NCI-H1048 (cell line): ENCODE measurements around the gene VPS35.
"Not testable (repeated sequence)": the region's sequence is repeated elsewhere in the genome, so short reads cannot be mapped to it uniquely, and the experiment has no call there.

Source experiments
- DNase-seq: peaks from one replicate; lab custom pipeline; 2025; lab: John Stamatoyannopoulos, UW

The VPS35 gene

DNA sequence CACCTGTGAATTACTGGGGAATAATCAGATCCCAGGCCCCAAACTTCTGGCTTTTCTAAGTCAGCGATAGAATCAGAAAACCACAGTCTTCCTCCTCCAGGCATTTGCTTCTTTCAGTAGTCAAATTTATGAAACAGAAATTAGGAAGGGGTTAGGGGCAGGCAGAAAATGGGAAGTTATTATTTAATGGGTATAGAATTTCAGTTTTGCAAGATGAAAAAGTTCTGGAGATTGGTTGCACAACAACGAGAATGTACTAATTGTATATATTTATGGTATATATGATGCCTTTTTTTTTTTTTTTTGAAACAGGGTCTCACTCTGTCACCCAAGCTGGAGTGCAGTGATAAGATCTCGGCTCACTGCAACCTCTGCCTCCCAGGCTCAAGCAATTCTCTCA is 23.9 kb upstream of the VPS35 start:
- no peak for DNase-seq

DNA sequence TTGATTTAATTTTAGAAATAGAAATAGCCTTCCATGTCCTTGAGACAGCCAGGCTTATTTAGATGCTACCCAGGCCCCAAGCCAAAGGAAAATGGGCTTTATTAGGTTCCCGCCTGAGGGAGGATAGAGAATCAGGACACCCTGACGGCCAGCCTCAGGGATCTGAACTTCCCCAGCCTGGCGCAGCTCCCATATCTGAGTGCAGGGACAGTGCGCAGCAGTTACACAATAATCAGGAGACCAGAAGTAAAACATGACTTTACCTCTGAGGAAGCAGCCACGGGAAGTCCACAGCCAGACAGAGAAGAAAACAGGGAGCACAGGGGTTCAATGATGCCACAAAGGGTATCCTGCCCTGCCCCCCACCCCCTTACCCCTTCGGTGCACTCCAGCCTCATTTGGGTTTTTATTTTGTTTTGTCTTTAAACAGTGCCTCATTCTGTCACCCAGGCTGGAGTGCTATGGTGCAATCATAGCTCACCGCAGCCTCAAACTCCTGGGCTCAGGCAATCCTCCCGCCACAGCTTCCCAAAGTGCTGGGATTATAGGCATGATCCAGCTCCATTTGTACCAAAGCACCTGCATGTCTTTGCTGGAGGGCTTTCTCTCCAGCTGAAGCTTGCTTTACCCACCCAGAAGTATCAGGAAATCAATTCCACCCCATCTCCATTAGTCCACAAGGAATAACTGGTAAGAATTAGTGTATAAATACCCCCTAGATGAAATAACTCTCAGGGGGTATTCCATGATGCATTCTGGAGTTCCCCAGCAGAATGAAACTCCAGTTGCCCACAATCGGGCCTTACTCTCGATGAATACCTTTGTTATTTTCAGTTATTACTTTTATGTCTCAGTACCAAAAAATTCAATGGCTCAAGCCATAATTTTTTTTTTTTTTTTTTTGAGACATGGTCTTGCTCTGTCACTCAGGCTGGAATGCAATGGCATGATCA is 22.4 kb upstream of the VPS35 start:
- DNase-seq, result no peak

DNA sequence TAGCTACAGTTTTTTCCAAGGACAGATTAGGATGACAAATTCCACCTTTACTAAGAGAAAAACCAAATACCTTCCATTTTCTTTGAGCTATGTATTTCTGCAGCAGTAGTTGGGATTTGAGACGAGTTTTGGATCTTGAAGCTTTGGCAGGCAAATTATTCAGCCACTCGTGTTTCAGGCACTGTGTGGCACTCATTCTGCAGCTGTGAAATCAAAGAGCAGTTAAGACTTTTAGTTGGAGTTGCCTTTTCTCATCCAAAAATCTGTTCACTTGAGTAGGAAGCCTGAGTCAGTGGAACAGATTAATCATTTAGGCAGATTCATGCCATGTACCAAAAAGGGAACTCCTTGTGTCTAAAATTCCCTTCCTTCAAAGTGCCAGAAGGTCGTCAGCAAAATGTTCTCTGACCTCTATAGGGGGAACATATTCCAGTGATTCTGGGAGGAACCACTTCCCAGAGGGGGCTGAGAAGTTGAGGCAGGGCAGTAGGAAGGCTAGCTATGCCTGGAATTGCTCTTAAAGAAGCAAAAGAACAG is 20.6 kb upstream of the VPS35 start:
- DNase-seq, result no peak

DNA sequence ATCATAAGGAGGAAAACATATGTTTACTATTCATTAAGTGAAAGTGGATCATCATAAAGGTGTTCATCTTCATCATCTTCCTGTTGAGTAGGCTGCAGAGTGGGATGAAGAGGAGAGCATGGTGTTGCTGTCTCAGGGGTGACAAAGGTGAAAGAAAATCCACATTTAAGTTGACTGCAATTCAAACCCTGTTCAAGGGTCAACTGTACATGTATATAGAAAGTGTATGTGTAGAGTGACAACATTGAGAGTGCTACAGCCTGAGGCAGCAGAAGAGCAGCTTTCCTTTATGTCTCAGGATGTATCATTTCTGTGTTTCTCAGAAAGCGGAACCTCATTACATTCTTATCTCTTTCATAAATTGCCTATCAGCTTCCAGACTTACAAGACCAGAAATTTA is 17.7 kb upstream of the VPS35 start:
- DNase-seq, result no peak

DNA sequence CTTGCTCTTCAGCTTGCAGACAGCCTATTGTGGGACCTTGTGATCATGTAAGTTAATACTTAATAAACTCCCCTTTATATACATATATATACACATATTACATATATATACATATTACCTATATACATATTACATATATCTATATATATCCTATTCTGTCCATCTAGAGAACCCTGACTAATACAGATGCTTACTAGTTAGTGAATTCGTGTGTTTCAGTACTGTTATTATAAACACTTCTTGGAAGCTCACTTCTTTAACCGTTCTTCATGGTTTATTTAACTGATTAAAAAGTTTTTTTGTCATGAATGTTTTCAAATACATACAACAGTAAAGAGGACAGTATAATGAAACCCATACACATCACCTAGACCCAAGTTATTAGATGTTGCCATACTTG is 13.1 kb upstream of the VPS35 start:
- DNase-seq, result no peak

DNA sequence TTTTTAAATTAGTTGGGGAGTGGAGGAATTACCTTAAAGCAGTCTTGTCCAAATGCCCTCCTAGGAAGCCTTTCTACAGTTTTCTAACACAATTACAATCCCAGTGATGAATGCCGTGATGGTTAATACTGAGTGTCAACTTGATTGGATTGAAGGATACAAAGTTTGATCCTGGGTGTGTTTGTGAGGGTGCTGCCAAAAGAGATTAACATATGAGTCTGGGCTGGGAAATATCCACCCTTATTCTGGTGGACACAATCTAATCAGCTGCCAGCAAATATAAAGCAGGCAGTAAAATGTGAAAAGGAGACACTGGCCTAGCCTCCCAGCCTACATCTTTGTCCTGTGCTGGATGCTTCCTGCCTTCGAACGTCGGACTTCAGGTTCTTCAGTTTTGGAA is 12.6 kb upstream of the VPS35 start:
- no peak for DNase-seq

DNA sequence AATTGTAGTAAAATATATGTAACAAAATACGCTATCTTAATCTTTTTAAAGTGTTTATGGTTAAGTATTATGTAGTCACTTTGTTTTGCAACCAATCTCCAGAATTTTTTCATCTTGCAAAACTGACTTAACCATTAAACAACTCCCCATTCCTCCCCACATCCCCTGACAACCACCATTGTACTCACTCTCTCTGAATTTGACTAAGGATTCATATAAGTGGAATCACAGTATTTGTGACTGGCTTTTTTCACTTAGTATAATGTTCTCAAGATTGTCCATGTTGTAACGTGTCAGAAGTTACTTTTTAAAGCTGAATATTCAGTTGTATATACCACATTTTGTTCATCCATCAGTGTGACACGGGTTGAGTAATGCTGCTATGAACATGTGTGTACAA is 11.1 kb upstream of the VPS35 start:
- DNase-seq, result no peak

DNA sequence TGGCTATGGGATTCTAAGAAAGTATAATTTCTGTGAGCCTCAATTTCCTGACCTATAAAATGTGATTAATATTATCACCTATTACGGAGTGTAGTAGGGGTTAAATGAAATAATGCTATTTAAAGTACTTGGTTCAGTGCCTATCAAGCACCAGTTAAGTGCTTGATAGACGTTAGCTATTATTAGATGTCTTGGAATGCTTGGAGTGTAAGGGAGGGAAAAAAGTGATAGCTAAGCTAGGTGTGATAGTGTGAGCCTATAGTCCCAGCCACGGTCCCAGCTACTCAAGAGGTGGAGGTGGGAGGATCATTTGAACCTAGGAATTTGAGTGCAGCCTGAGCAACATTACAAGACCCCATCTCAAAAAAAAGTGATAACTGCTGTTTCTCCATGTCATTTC is 8.0 kb upstream of the VPS35 start:
- DNase-seq, result no peak

DNA sequence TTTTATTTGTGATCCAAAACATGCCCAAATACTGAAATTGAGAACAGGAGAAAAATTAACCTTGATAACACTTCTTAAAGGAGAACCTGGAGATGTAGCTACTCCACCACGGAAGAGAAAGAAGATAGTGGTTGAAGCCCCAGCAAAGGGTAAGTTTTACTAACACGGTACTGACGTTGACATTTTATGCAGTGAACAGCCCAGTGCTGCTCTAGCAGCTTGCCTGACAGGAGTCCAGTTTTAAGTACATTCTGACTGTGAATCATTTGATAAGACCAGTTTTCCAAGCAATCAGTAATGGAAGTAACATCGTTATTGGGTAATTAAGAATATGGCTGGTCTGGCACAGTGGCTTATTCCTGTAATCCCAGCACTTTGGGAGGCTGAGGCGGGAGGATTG is 7.0 kb upstream of the VPS35 start:
- no peak for DNase-seq

DNA sequence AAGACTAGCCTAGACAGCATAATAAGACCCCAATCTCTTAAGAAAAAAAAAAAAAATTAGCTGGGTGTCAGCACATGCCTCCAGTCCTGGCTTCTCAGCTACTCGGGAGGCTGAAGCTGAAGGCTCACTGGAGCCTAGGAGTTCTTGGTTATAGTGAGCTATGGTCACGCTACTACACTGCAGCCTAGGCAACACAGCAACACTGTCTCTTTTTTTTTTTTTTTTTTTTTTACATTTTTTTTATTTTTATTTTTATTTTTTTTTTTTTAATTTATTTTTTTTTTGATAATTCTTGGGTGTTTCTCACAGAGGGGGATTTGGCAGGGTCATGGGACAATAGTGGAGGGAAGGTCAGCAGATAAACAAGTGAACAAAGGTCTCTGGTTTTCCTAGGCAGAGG is 4.6 kb upstream of the VPS35 start:
- no peak for DNase-seq

DNA sequence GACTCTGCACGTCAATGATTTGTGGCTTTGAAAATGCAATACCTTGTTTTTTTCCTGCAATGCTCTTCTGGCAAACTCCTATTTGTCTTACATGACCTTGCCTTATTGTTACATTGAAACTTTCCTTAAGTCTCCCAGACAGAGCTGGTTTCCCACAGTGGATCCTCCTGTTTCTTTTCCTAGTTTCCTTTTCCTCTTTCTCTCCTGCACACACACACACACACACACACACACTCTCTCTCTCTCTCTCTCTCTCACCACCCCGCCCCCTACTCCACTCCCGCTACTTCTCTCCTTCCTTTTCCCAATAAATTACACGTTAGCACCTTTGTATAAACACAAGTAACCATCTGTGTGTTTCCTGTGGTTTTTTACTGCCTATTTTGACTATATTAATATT is 2.7 kb upstream of the VPS35 start:
- DNase-seq, result no peak

DNA sequence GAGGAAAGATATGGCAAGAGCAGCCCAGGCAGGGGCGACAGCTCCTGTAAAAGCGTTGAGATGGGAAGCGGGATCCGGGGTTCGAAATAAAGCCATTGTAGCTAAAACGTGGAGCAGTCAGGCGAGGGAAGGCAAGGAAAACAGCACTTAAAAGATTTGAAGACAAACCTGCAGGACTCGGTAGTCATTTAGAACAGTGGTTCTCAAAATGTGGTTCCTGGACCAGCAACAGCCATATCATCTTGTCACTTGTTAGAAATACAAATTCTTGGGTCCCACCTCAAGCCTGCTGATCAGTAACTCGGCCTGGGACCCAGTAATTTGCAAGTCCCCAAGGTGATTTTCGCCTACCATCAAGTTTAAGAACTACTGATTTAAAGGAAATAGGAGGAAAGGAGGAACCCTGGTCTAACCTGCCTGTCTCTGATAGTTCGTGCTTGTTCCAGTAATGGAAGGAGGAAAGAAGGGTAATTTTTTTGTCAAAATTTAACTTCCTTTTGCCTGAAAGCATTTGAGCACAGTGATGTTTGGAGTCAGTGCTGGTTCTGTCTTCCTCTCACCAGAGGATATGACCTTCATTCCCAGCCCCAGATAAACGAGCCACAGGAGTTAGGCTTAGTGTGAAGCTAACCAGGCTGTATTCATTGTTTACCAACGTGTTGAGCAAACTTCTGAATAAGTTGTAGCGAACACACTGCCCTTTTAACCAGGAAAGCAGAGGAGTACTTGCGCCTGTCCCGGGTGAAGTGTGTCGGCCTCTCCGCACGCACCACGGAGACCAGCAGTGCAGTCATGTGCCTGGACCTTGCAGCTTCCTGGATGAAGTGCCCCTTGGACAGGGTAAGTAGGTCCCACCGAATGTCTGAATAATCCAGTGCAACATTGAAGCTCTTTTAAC is 1.6 kb upstream of the VPS35 start:
- no peak for DNase-seq

DNA sequence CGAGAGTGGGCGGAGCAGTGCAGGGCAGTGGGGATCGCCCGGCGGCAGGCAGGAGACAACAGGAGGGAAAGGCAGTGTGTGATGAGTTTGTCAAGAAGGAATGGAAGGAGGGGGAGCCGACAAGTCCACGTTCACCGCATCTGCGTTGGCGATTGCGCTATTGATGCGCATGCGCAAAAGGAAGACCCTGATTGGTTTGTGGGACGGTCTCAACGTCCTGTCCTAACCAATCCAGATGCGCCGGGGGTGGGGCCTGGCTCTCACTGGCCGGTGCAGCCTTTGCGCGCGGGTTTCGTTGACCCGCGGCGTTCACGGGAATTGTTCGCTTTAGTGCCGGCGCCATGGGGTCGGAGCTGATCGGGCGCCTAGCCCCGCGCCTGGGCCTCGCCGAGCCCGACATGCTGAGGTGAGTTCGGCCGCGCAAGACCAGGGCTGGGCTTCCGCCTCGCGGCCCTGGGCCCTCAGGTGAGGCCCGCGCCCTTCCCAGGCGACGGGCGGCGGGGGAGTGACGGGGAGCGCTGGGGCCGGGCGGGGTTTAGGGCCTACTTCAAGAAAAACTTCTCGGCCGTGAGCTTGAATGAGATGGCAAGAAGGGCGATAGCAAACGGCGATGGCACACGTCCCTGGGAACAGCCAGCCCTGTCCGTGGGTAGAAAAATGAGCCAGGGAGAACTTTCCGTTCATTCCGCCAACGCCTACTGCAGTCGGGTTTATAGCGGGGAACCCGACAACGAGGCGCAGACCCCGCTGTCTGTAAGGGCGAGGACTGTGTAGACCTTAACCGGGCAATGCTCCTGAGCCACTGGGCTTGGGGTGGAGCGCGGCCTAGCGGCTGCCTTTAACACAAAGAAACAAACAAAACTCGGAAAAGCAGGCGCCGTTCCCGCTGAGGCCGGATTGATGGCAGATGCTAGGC is 645 bp upstream of the VPS35 start, which contains the start of gene ORC6:
TSS of gene ORC6 (plus strand) at position 295 of the 916 bp plus-strand sequence. CDS start at position 342, 47 bp downstream.
- peak; percentile 57 for DNase-seq

DNA sequence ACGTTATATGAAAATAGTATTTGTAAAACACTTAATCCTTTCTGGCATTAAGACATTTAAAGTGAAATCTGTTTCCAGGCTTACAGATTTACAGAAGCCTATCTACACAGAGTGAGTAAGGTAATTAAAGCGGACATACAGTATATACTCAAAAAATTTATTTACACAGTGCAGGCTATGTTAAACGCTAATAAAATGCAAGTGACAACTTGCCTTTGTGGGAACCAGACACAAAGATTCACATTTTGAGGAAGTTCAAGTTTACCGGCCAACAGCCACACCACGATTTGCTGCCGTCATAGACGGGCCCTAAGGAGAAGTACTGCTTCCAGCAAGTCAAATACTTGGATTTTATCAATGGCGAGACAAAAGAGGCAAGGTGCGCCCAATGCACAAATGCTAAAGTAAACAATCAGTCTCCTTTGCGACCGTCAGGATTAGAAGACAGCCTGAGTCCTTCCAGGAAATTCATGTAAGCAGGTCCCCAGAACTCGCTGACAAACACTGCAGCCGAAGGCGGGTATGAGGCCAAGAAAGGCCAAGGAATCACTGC is 801 bp downstream of the VPS35 start:
- DNase-seq, result no peak

DNA sequence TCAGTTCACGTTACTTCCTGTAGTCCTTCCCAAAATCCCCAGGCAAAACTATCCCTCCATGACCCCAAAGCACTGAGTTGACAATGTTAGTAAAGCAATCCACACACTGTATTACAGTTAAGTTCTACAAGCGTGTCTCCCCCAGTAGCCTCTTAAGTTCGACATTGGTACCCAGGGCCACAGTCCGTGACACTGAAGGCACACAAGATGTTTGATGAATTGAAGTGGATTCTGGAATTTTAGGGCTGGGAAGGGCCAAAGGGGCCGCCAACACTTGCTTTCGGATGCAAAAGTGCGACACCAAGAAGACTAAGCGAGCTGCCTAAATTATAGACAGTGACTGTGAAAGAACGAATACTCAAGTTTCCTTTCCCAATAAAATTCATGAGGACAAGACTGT is 1.5 kb downstream of the VPS35 start:
- no peak for DNase-seq

DNA sequence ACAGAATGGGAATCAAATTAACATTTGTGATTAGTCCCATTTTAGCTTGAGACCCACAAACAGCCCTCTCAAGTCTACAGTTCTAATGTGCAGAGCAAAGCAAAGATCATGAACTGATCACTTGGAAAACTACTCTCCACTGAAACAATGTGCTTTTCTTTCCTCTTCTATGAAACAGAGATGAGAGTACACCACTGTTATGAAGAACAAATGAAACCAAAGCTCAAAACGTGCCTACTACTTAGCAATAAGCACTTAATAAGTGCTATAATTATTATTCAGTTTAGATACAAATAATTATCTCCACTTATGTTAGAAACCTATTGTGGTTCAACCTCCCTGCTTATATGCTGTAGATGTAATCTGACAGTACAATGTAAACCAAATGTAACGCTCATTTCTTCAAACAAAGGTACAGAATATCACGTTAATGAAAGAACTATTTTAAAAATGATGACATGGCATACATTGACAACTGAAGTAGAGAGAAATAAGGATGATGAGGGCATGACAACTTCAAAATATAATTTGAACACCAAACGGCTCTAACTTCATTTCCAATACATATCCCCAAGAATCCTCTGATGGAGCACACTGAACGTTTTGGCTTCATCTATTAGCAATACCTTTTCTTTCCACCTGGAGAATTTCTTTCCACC is 2.0 kb downstream of the VPS35 start:
- no peak for DNase-seq

DNA sequence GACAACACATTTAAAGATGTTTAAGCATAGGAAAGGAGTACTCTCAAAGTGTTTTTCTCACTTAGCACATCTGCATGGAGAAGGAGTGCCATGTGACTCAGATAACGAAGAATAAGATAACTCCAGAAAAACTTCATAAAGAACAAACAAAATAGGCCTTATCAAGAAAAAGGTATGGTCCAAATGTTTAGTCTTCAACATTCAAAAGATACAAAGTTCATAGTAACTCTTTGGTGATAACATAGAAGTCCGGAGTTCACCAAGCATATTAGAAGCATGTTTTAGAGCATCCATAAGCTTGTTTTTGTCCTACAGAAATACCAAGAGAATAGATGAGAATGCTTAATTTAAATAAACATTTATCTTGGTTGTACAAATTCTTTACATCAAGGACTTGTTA is 7.1 kb downstream of the VPS35 start:
- DNase-seq, result not testable (repeated sequence)

DNA sequence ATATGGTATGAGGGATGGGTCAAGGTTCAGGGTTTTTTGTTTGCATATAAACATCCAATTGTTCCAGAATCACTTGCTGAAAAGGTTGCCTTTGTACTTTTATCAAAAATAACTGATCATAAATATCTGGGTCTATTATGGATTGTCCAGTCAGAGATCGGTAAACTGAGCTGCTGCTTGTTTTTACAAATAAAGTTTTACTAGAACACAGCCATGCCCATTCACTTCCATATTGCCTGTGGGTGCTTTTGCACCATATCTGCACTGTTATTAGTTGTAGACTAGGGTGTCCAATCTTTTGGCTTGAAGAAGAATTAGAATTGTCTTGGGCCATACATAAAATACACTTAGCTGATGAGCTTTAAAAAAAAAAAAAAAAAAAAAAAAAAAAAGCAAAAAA is 11.0 kb downstream of the VPS35 start:
- not testable (repeated sequence) for DNase-seq

DNA sequence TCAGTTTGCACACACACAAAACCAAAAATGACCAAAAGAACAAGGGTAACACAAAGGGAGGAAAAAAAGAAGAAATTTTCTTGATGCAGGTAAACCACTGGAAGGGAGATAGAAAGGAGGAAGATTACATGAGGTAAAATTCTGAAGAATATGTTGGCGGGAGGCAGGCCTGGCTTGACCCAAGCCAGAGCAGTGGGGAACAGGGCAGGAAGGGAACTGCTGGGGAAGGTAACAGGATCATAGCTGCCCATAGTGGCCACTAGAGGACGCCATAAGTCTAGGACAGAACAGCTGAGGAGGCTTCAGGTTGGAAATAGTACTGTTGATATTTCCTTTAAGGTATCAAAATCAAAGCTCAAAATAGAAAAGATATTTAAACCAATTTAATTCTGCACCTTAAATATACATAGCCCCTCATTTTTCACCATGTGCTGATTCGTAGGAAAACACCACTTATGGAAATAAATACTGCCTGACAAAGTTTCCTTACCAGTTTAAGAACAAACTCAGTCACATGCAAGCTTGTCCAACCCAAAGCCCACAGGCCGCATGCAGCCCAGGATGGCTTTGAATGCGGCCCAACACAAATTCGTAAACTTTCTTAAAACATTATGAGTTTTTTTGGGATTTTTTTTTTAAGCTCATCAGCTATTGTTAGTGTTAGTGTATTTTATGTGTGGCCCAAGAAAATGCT is 15.5 kb downstream of the VPS35 start:
- no peak for DNase-seq

DNA sequence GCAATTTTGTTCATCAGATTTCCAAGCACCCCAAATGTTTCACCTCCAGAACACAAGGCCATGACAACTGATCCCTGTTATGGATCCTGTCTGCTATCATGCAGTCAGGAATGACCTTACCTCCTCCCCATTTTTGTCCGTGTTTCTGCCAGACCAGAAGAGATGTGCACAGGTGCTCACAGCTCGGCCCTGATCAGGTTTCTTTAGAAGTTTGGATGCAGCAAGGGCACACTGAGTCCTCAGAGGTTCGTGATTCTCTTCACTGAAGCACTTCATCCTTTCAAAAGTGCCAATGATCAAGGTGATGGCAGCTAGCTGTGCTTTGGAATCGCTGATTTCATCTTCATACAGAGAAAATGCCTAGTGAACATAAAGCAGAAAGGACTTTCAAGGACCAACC is 26.9 kb downstream of the VPS35 start:
- DNase-seq, result no peak
